NCI-H82 (cell line): ENCODE data around the gene CCDC27.
"Not testable (repeated sequence)": the region's sequence is repeated elsewhere in the genome, so short reads cannot be mapped to it uniquely, and the experiment has no call there.

ENCODE experiments used
- DNase-seq: peaks from one replicate; lab custom pipeline; 2025; lab: John Stamatoyannopoulos, UW

Gene CCDC27

GRCh38 chr1:3795453-3796214 is 43.4 kb downstream of the CCDC27 start:
- DNase-seq = no peak

- DNase-seq = peak; percentile 96
Measured at GRCh38 chr1:3796215-3797061, 44.2 kb downstream of the CCDC27 start, which contains the start of gene LRRC47. TSS of gene LRRC47 (minus strand) at chr1:3796498. CDS start at chr1:3796476, 22 bp downstream.

GRCh38 chr1:3799976-3800685 is 47.9 kb downstream of the CCDC27 start:
- peak; percentile 53 for DNase-seq

- DNase-seq = not testable (repeated sequence)
Measured at GRCh38 chr1:3800795-3801194, 48.5 kb downstream of the CCDC27 start.

- no peak for DNase-seq
Measured at GRCh38 chr1:3803905-3804626, 51.8 kb downstream of the CCDC27 start.

- not testable (repeated sequence) for DNase-seq
Measured at GRCh38 chr1:3804627-3804944, 52.3 kb downstream of the CCDC27 start.

- DNase-seq = no peak
Measured at GRCh38 chr1:3805038-3805437, 52.8 kb downstream of the CCDC27 start.

GRCh38 chr1:3807769-3808168 is 55.5 kb downstream of the CCDC27 start:
- DNase-seq = no peak

GRCh38 chr1:3809680-3810079 is 57.4 kb downstream of the CCDC27 start:
- DNase-seq = no peak

GRCh38 chr1:3810149-3810761 is 58.0 kb downstream of the CCDC27 start:
- not testable (repeated sequence) for DNase-seq

- DNase-seq = no peak
Measured at GRCh38 chr1:3811595-3811911, 59.3 kb downstream of the CCDC27 start.

GRCh38 chr1:3814065-3814464 is 61.8 kb downstream of the CCDC27 start:
- DNase-seq = no peak

GRCh38 chr1:3814771-3815561 is 62.7 kb downstream of the CCDC27 start:
- no peak for DNase-seq

- no peak for DNase-seq
Measured at GRCh38 chr1:3816331-3817137, 64.3 kb downstream of the CCDC27 start.

- no peak for DNase-seq
Measured at GRCh38 chr1:3817138-3817740, 65.0 kb downstream of the CCDC27 start.

- no peak for DNase-seq
Measured at GRCh38 chr1:3817821-3818597, 65.8 kb downstream of the CCDC27 start.

- no peak for DNase-seq
Measured at GRCh38 chr1:3819771-3820200, 67.5 kb downstream of the CCDC27 start.

- DNase-seq = no peak
Measured at GRCh38 chr1:3820316-3820715, 68.1 kb downstream of the CCDC27 start.

GRCh38 chr1:3821004-3821403 is 68.8 kb downstream of the CCDC27 start:
- DNase-seq = peak; percentile 79
